ENCODE data around the gene ZNF665.
A peak's percentile ranks its signal among the peaks of the same experiment; 100 is the strongest.
"Not testable (repeated sequence)": the region's sequence is repeated elsewhere in the genome, so short reads cannot be mapped to it uniquely, and the experiment has no call there.

The ZNF665 gene

GRCh38 chr19:53192771-53193534, at the start of gene ZNF665:
Gene ZNF665 (minus strand): TSS chr19:53193358. CDS start chr19:53182898, 10,460 bp downstream.
- no peak for DNase-seq

DNA sequence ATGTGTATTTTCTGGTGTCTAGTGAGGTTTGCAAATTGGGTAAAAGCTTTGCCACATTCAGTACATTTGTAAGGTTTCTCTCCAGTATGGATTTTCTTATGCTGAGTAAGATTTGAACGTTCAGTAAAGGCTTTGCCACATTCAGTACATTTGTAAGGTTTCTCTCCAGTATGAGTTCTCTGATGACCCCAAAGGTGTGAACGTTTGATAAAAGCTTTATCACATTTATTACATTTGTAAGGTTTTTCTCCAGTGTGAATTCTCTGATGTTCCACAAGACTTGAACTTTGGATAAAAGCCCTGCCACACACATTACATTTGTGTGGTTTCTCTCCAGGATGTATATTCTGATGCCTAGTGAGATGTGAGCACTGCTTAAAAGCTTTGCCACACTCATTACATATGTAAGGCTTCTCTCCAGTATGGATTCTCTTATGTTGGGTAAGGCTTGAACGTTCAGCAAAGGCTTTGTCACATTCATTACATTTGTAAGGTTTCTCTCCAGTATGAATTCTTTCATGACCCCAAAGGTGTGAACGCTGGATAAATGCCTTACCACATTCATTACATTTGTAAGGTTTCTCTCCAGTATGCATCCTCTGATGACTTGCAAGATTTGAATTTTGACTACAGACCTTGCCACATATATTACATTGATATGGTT, 44.1 kb upstream of the ZNF665 start:
- DNase-seq: no peak

DNA sequence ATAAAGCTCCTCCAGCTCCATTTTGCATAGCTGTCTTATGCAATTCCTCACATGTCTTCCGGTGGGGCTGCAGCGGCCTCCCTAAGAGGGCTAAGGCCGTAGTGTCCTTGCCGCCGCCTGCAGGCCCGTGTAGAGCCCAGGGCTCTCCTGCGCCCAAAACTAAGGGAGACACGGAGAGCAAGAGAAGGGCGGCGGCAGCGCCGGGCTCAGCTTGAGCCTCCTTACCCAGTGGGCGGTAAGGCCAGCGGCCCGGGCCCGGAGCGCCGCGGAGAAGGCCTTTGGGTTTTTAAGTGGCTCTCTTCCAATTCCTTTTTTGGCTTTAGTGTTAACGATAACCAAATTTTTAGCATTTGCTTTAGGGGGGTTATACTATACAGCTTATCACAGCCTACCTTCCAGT, 31.4 kb upstream of the ZNF665 start:
- no peak for DNase-seq

DNA sequence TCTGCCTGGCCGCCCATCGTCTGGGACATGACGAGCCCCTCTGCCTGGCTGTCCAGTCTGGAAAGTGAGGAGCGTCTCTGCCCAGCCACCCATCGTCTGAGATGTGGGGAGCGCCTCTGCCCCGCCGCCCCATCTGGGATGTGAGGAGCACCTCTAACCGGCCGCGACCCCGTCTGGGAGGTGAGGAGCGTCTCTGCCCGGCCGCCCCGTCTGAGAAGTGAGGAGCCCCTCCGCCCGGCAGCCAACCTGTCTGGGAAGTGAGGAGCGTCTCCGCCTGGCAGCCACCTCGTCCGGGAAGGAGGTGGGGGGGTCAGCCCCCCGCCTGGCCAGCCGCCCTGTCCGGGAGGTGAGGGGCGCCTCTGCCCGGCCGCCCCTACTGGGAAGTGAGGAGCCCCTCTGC, 29.6 kb upstream of the ZNF665 start:
- not testable (repeated sequence) for DNase-seq

DNA sequence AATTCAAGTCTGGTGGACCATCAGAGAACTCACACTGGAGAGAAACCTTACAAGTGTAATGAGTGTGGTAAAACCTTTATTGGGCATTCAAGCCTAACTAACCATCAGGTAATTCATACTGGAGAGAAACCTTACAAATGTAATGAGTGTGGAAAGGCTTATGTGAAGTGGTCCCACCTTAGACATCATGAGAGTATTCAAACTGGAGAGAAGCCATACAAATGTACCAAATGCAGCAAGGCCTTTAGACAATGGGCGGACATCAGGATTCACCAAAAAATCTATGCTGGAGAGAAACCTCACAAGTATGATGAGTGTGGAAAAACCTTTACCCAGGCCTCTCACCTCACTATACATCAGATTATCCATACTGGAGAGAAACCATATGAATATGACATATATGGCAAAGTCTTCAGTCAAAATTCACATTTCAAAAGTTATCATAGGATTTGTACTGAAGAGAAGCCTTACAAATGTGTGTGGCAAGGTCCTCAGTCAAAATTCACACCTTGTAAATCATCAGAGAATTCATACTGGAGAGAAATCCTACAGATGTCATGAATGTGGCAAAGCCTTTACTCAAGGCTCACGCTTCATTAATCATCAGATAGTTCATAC, 19.7 kb upstream of the ZNF665 start:
- no peak for DNase-seq

DNA sequence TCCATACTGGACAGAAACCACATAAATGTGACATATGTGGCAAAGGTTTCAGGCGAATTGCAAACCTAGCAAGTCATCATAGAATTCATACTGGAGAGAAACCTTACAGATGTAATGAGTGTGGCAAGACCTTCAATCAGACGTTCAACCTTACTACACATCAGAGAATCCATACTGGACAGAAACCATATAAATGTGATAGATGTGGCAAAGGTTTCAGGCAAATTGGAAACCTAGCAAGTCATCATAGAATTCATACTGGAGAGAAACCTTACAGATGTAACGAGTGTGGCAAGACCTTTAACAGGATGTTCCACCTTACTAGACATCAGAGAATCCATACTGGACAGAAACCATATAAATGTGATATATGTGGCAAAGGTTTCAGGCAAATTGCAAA, 18.4 kb upstream of the ZNF665 start:
- DNase-seq: not testable (repeated sequence)

DNA sequence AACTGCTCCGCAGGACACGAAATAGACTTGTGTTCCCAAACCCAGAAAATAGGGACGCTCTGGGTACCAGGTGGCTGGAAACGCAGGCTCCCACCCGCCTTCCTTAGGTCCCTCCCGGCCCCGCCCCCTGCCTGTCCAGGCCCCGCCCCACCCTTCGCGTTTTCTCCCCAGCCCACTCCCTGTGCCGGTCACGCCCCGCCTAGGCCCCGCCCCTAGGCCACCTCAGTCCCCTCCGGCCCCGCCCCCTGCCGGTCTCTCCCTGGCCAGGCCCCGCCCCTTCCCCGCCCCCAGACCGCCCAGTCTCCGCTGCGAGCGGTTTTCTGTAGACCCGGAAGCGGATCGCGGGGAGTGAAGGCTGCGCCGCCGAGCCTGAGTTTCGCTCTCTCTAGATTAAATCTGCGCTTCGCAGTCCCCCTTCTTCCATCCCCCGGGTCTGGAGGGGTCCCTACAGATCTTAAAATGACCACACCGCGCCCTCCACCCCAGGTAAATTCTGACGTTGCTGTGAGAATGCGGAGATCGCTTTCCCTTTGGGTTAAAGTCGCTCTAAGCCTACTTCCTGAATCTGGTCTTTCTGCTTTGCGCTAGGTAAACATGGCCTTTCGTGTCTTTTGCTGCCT, 3.7 kb upstream of the ZNF665 start:
- no peak for DNase-seq

DNA sequence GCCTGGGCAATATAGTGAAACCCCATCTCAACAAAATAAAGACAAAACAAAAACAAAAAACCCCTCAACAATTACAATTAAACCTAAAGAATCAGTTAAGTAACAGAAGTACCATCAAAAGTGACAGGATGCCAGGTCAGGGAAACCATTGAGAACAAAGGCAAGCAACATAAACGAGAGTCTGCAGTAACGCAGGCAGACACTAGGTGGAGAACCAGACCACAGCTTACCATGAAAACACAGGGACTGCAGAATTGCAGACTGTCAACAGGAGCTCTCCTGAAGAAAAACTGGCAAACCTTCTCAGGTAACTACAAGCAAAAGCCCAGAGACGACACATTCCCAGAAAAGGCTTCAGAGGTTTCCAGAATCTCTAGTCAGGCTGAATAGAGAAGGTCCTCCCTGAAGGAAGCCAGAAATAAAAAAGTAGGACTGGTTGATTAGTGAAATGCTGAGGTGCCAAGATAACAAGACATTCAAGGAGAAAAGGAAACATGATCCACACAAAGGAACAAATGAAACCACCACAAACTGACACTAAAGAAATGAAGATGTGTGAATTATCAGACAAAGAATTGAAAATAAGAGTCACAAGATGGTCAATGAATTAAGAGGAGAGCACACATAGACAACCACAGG, 2.2 kb upstream of the ZNF665 start:
- DNase-seq: peak; percentile 28

DNA sequence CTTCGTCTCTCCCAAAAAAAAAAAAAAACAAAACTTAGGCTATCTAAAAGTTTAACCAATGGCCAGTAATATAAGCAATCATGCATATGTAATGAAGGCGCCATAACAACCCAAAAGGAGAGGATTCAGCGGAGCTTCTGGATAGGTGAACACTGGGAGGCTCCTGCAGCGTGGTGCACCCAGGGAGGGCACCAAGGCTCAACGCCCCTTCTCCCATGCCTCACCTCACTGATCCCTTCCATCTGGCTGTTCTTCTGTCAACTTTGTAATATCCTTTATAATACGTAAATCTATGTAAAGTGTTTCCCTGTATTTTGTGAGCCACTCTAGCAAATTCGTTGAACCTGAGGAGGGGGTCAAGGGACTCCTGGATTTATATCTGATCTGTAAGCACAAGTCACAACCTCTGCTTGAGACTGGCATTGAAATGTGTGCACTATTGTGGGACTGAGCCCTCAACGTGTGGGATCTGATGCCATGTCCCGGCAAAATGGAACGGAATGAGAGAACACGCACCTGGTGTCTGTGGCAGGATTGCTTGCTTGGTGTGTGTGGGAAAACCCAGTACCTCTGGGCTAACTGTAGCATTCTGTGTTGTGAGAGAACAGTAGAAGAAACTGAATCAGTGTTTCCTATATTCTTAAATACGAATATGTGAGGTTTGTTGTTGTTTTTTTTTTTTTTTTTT, 521 bp upstream of the ZNF665 start:
- no peak for DNase-seq

- DNase-seq: no peak
Observed at GRCh38 chr19:53190253-53190652, 2.9 kb downstream of the ZNF665 start.

DNA sequence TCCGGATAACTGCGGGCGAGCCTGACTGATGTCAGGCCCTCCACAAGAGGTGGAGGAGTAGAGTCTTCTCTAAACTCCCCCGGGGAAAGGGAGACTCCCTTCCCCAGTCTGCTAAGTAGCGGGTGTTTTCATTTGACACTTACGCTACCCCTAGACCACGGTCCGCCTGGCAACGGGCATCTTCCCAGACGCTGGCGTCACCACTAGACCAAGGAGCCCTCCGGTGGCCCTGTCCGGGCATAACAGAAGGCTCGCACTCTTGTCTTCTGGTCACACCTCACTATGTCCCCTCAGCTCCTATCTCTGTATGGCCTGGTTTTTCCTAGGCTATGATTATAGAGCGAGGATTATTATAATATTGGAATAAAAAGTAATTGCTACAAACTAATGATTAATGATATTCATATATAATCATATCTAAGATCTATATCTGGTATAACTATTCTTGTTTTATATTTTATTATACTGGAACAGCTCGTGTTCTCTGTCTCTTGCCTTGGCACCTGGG, 3.4 kb downstream of the ZNF665 start:
- DNase-seq: not testable (repeated sequence)

DNA sequence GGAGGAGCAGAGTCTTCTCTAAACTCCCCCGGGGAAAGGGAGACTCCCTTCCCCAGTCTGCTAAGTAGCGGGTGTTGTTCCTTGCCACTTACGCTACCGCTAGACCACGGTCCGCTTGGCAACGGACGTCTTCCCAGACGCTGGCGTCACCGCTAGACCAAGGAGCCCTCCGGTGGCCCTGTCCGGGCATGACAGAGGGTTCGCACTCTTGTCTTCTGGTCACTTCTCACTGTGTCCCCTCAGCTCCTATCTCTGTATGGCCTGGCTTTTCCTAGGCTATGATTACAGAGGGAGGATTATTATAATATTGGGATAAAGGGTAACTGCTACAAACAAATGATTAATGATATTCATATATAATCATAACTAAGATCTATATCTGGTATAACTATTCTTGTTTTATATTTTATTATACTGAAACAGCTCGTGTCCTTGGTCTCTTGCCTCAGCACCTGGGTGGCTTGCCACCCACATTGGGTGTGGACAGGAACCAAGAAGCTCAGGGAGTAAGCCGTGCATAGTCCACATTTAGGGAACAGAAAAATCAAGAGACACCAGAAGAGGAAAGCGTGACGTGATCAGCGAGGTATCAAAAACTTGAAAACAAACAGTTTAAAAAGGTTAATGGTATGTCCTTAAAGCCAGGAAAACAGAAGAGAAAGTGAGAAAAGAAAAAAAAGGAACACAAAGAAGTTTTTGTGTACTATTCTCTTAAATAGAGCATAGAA, 7.8 kb downstream of the ZNF665 start:
- DNase-seq: not testable (repeated sequence)

GRCh38 chr19:53183146-53183764, 9.9 kb downstream of the ZNF665 start:
- no peak for DNase-seq

- no peak for DNase-seq
Observed at GRCh38 chr19:53182202-53182601, 11.0 kb downstream of the ZNF665 start.

- no peak for DNase-seq
Observed at GRCh38 chr19:53177986-53178385, 15.2 kb downstream of the ZNF665 start.

DNA sequence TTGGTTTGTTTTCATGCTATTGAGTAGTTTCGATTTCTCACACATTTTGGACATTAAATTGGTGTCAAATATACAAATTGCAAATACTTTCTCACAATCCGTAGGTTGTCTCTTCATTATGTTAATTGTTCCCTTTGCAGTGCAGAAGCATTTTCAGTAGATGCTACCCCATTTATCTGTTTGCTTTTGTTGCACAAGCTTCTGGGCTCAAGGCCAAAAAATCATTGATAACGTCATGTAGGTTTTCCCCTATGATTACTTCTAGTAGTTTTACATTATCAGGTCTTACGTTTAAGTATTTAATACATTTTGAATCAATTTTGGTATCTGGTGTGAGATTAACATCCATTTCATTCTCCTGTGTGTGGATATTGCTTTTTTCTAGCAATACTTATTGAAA, 20.3 kb downstream of the ZNF665 start:
- DNase-seq: no peak

GRCh38 chr19:53165691-53166091, 27.5 kb downstream of the ZNF665 start:
- DNase-seq: no peak

DNA sequence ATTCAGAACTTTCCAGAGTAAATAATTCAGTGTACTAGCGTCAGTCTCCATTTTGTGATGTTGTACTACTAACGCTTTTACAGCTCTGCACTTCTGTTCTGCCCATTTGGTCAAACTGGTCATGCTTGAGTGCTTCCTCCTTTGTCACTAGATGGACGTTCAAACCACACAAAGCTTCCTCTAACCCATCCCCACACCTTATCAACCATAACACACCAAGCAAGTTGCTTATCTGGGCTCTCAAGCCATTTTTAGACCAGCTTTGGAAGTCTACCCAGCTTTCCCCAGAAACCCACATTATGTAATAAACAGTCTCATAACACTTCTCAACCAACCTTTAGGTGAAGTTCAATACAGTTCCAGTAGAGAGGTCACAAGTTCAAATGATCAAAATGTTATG, 32.0 kb downstream of the ZNF665 start:
- no peak for DNase-seq

- DNase-seq: no peak
Observed at GRCh38 chr19:53160350-53160749, 32.8 kb downstream of the ZNF665 start.

GRCh38 chr19:53158119-53158656, 35.0 kb downstream of the ZNF665 start:
- no peak for DNase-seq

- DNase-seq: no peak
Observed at GRCh38 chr19:53157626-53158025, 35.5 kb downstream of the ZNF665 start.
